CD4-positive, alpha-beta T cell (primary cell): ENCODE measurements around the gene SETX. TPM values are rescaled to one million over a fixed set of nuclear protein-coding genes. Genes with fewer than 3 reads are reported as not detected.

ENCODE experiments used
- ATAC-seq: fragments of 200-7000 bp; cut with Tn5 transposase; one replicate; pipeline ENCODE4 v1.10.0; 2022; ENCODE audit warnings: mild to moderate bottlenecking; ENCODE audit not compliant: poor library complexity
- CTCF ChIA-PET: fragments of 350-600 bp; sonication (Branson Sonifier 250); formaldehyde crosslinking; loops from one replicate; lab custom pipeline; 2021; ENCODE audit warnings: antibody characterized with exemption, inconsistent platforms; lab: Charles Lee
- POLR2A ChIA-PET: fragments of 350-600 bp; sonication (Branson Sonifier 250); formaldehyde crosslinking; loops from one replicate; lab custom pipeline; 2021; ENCODE audit warnings: antibody characterized with exemption, inconsistent platforms; lab: Charles Lee
- DNase-seq, 14 experiments: peaks; one replicate each; pipeline ENCODE4 v3.0.0-alpha.2; 2013 to 2020; ENCODE audit warnings: mixed read lengths in 2 of 14
- H3K27ac ChIP-seq, 2 donors: one replicate each; pipeline versions ENCODE4 v1.5.1 to v1.7.0; 2013; ENCODE audit warnings: low read length in 2 of 2, low read depth in 1 of 2, mild to moderate bottlenecking in 1 of 2
- H3K27me3 ChIP-seq, 2 experiments: 1 replicate in 1 of 2; 2 replicates in 1 of 2; pipeline versions ENCODE4 v1.6.1 to v1.7.0; 2013; ENCODE audit warnings: low read length in 2 of 2, control low read depth in 1 of 2, mild to moderate bottlenecking in 1 of 2, moderate library complexity in 1 of 2; ENCODE audit not compliant: insufficient read depth in 2 of 2, control insufficient read depth in 1 of 2
- H3K36me3 ChIP-seq: one replicate; pipeline ENCODE4 v1.6.1; 2013; ENCODE audit warnings: low read length, control low read depth; ENCODE audit not compliant: insufficient read depth
- H3K4me1 ChIP-seq: one replicate; pipeline ENCODE4 v1.6.1; 2013; ENCODE audit warnings: low read length, control low read depth; ENCODE audit not compliant: insufficient read depth
- H3K4me3 ChIP-seq: one replicate; pipeline ENCODE4 v1.5.1; 2013; ENCODE audit warnings: mild to moderate bottlenecking, low read length, moderate library complexity
- H3K9me3 ChIP-seq, 2 experiments: 1 replicate in 1 of 2; 2 replicates in 1 of 2; pipeline versions ENCODE4 v1.6.1 to v1.7.0; 2013; ENCODE audit warnings: low read length in 2 of 2, mild to moderate bottlenecking in 2 of 2, control low read depth in 1 of 2, moderate library complexity in 1 of 2; ENCODE audit not compliant: control insufficient read depth in 1 of 2, insufficient read depth in 1 of 2
- H3K27ac Mint-ChIP-seq: one replicate; pipeline ENCODE4 v1.8.0; 2020; ENCODE audit warnings: mixed read lengths
- H3K27me3 Mint-ChIP-seq: one replicate; pipeline ENCODE4 v1.8.0; 2021; ENCODE audit warnings: mixed read lengths
- H3K36me3 Mint-ChIP-seq: one replicate; pipeline ENCODE4 v1.8.0; 2021; ENCODE audit warnings: low read depth, mixed read lengths
- H3K4me1 Mint-ChIP-seq: one replicate; pipeline ENCODE4 v1.8.0; 2021; ENCODE audit warnings: low read depth, mixed read lengths
- H3K4me3 Mint-ChIP-seq: one replicate; pipeline ENCODE4 v1.8.0; 2020; ENCODE audit warnings: mild to moderate bottlenecking, mixed read lengths
- H3K9me3 Mint-ChIP-seq: one replicate; pipeline ENCODE4 v1.8.0; 2020; ENCODE audit warnings: mixed read lengths
- CTCF ChIP-seq: fragments of 200-600 bp; IDR thresholded peaks from one replicate; pipeline ENCODE4 v1.8.0; 2022; ENCODE audit warnings: antibody characterized with exemption, mild to moderate bottlenecking
- intact Hi-C, 2 experiments: fragments of 100-400 bp; cut with DNase I in 1 of 2; cut with micrococcal nuclease in 1 of 2; formaldehyde crosslinking; loops; one replicate each; pipeline versions ENCODE4 v1.15.1 to v1.9.0; 2023 to 2025; cut with DNase I, micrococcal nuclease
- total RNA-seq, 174 experiments: library from RNA in 2 of 174; stranded (reverse) in 2 of 174; gene quantifications; one replicate each; pipeline ENCODE4 v1.2.3 and lab custom pipeline; 2021 to 2026

The SETX gene
- total RNA-seq, 2 experiments from 2014 or later = 36.1 to 37.7 TPM

GRCh38 chr9:132288966-132289365 lies 65.8 kb downstream of the SETX start:
- peaks cover 72% of the 10 kb centered on the region for H3K36me3 ChIP-seq
- peaks cover 7% of the 10 kb centered on the region for H3K4me1 ChIP-seq
- peak overlapping the region; percentile 42 for H3K27ac Mint-ChIP-seq
- H3K4me3 Mint-ChIP-seq = no peak overlapping the region
- no peaks in the 10 kb centered on the region for H3K27me3 ChIP-seq
- H3K36me3 Mint-ChIP-seq = peaks cover 72% of the 10 kb centered on the region
- H3K27ac ChIP-seq = no peak overlapping the region
- intact Hi-C loops = loop anchor here in 1 of 2 experiments (10.0 kb wide), 1 partner anchor 46 kb away; no protein-coding TSS in a partner anchor
- ATAC-seq (no peak), DNase-seq (no peak)
- H3K4me1 Mint-ChIP-seq = peaks cover 7% of the 10 kb centered on the region
- ChIA-PET CTCF (interaction anchor here (1.8 kb wide), 1 partner anchor 20 kb away, joined by 4 read pairs; no protein-coding TSS in a partner anchor), POLR2A (no interaction called here)
- H3K27me3 Mint-ChIP-seq = no peaks in the 10 kb centered on the region
- no peak overlapping the region for H3K4me3 ChIP-seq
- no peaks in the 10 kb centered on the region for H3K9me3 ChIP-seq
- no peak for TF ChIP-seq CTCF
- H3K9me3 Mint-ChIP-seq = no peaks in the 10 kb centered on the region

DNA sequence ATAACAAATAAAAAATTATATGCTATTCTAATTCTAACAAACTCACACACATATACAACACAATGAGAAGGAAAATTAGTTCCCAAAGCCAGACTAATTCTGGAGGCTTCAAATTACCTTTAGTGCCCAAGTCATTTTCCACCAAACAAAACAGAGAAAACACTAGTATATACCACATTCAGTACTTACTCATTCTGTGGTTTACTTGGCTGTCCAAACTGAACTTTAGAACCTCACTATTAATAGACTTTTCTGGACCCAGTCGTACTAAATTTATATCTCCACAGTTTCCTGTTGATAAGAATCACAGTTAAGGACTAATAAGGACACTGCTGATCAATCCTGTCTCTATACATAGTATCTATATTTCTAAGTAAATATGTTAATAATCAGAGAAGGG lies 66.4 kb downstream of the SETX start:
- H3K27ac ChIP-seq = no peak overlapping the region
- no peaks in the 10 kb centered on the region for H3K9me3 ChIP-seq
- no peak for TF ChIP-seq CTCF
- ChIA-PET CTCF (interaction anchor here (1.8 kb wide), 1 partner anchor 20 kb away, joined by 4 read pairs; no protein-coding TSS in a partner anchor), POLR2A (no interaction called here)
- peak overlapping the region; percentile 42 for H3K27ac Mint-ChIP-seq
- H3K36me3 ChIP-seq = peaks cover 76% of the 10 kb centered on the region
- no peak for DNase-seq
- H3K4me3 ChIP-seq = no peak overlapping the region
- peaks cover 4% of the 10 kb centered on the region for H3K4me1 ChIP-seq
- no peaks in the 10 kb centered on the region for H3K9me3 Mint-ChIP-seq
- ATAC-seq = no peak
- intact Hi-C loops = loop anchor here in 1 of 2 experiments (10.0 kb wide), 1 partner anchor 46 kb away; no protein-coding TSS in a partner anchor
- H3K27me3 ChIP-seq = no peaks in the 10 kb centered on the region
- no peaks in the 10 kb centered on the region for H3K27me3 Mint-ChIP-seq
- peaks cover 76% of the 10 kb centered on the region for H3K36me3 Mint-ChIP-seq
- no peak overlapping the region for H3K4me3 Mint-ChIP-seq
- peaks cover 7% of the 10 kb centered on the region for H3K4me1 Mint-ChIP-seq

DNA sequence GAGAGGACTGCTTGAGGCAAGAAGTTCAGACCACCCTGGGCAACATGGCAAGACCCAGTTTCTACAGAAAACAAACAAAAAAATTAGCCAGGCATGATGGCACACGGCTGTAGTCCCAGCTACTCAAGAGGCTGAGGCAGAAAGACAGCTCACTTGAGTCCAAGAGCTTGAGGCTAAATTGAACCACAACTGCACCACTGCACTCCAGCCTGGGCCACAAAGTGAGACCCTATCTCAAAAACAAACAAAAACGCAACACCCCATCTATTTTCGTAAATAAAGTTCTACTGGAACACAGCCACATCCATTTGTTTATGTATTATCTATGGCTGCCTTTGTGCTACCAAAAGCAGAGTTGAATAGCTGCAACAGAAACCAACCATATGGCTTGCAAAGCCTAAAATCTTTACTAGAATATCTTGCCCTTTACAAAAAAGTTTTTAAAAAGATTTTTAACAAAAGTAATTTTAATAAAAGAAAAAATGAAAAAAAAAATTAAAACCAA lies 67.5 kb downstream of the SETX start:
- no peak overlapping the region for H3K27ac ChIP-seq
- Mint-ChIP-seq H3K36me3 (peaks cover 78% of the 10 kb centered on the region), H3K27me3 (no peaks in the 10 kb centered on the region), H3K4me3 (no peak overlapping the region), H3K4me1 (no peaks in the 10 kb centered on the region), H3K27ac (no peak overlapping the region), H3K9me3 (no peaks in the 10 kb centered on the region)
- H3K4me3 ChIP-seq = no peak overlapping the region
- peaks cover 2% of the 10 kb centered on the region for H3K4me1 ChIP-seq
- H3K9me3 ChIP-seq = no peaks in the 10 kb centered on the region
- ATAC-seq (no peak), DNase-seq (no peak)
- intact Hi-C loops = loop anchor here in 1 of 2 experiments (10.0 kb wide), 1 partner anchor 47 kb away; no protein-coding TSS in a partner anchor
- ChIA-PET CTCF (interaction anchor here (0.5 kb wide), 1 partner anchor 528 kb away, joined by 3 read pairs; no protein-coding TSS in a partner anchor), POLR2A (interaction anchor here (1.3 kb wide), 1 partner anchor 46 kb away, joined by 3 read pairs; no protein-coding TSS in a partner anchor)
- TF ChIP-seq CTCF = no peak
- no peaks in the 10 kb centered on the region for H3K27me3 ChIP-seq
- peaks cover 82% of the 10 kb centered on the region for H3K36me3 ChIP-seq
